ENCODE data around the gene RNLS.

The RNLS gene

DNA sequence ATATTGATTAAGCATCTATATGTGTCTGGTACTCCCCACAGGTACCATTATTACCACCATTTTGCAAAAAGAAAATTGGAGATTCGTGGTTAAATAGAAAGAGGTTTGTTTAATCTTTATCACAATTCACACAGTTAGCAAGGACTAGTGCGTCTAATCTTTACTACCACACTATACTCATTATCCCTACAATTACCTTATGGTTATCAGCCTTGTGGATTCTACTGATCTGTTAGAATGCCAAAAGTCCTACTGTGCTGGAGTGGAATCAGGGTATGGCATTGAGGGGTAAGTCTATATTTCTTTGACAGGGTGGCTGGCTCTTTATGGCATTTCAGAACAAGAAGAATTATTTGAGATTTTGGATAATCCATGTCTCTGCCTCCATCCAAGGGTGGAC is 156.1 kb downstream of the RNLS start:
- Histone ChIP-seq H3K4me1 (ENCODE audit: control insufficient read depth in 5 of 5, insufficient read depth in 5 of 5, low read length in 5 of 5) (peaks cover 0 to 15% (median 8%) of the 10 kb centered on the region in 5 donors), H3K36me3 (ENCODE audit: control insufficient read depth in 5 of 5, insufficient read depth in 5 of 5, low read length in 5 of 5) (no peaks in the 10 kb centered on the region), H3K9ac (ENCODE audit: low read length in 5 of 5) (no peak overlapping the region), H3K4me3 (ENCODE audit: low read depth in 1 of 5, low read length in 5 of 5) (no peak overlapping the region), H3K27me3 (ENCODE audit: control insufficient read depth in 5 of 5, insufficient read depth in 4 of 5, low read length in 5 of 5) (no peaks in the 10 kb centered on the region), H3K9me3 (ENCODE audit: control insufficient read depth in 5 of 5, low read length in 5 of 5) (no peaks in the 10 kb centered on the region), H3K27ac (ENCODE audit: low read depth, low read length) (no peak overlapping the region)

DNA sequence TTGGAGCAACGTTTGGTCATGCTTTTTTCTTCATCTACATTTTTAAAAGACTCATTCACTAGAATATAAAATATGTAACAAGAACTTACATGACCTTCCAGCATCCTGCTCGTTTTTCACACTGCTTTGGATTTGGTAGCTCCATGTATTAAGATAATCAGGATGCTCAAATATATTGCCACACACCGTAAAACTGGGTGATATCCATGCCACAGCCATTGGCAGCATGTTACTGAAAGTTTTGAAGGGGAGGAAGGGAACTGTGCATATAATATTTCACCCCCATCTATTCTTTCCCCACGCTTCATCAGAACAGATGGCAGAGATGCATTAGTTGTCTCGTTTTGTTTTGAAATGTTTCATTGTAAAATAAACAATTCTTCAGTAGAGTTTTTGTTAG is 158.2 kb downstream of the RNLS start:
- Histone ChIP-seq H3K4me3 (ENCODE audit: low read depth in 1 of 5, low read length in 5 of 5) (no peak overlapping the region), H3K27me3 (ENCODE audit: control insufficient read depth in 5 of 5, insufficient read depth in 4 of 5, low read length in 5 of 5) (no peaks in the 10 kb centered on the region), H3K4me1 (ENCODE audit: control insufficient read depth in 5 of 5, insufficient read depth in 5 of 5, low read length in 5 of 5) (peaks cover 0 to 15% (median 8%) of the 10 kb centered on the region in 5 donors), H3K36me3 (ENCODE audit: control insufficient read depth in 5 of 5, insufficient read depth in 5 of 5, low read length in 5 of 5) (no peaks in the 10 kb centered on the region), H3K9me3 (ENCODE audit: control insufficient read depth in 5 of 5, low read length in 5 of 5) (no peaks in the 10 kb centered on the region), H3K27ac (ENCODE audit: low read depth, low read length) (no peak overlapping the region), H3K9ac (ENCODE audit: low read length in 5 of 5) (no peak overlapping the region)

DNA sequence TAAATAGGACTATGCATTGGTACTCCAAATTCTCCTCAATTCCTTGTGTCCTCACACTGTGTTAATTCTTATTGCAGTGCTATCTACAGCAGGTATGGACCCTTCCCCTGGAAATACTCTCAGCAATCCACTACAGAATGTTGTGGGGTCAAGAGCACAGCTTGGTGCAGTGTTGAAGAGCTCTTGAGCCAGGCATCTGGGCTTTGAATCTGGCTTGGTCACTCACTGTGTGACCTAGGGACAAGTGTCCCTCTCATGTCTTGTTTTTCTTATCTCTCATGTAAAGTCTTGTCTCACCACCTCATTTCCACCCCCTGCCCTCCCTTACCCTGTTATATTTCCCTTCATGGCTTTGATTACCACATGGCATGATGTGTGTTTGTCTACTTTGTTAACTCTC is 159.4 kb downstream of the RNLS start:
- no peak overlapping the region for H3K9ac ChIP-seq (ENCODE audit: low read length in 5 of 5)
- H3K4me3 ChIP-seq (ENCODE audit: low read depth in 1 of 5, low read length in 5 of 5) = no peak overlapping the region
- no peaks in the 10 kb centered on the region for H3K36me3 ChIP-seq (ENCODE audit: control insufficient read depth in 5 of 5, insufficient read depth in 5 of 5, low read length in 5 of 5)
- peaks cover 0 to 12% (median 7%) of the 10 kb centered on the region in 5 donors for H3K4me1 ChIP-seq (ENCODE audit: control insufficient read depth in 5 of 5, insufficient read depth in 5 of 5, low read length in 5 of 5)
- H3K27me3 ChIP-seq (ENCODE audit: control insufficient read depth in 5 of 5, insufficient read depth in 4 of 5, low read length in 5 of 5) = no peaks in the 10 kb centered on the region
- H3K27ac ChIP-seq (ENCODE audit: low read depth, low read length) = no peak overlapping the region
- H3K9me3 ChIP-seq (ENCODE audit: control insufficient read depth in 5 of 5, low read length in 5 of 5) = no peaks in the 10 kb centered on the region

DNA sequence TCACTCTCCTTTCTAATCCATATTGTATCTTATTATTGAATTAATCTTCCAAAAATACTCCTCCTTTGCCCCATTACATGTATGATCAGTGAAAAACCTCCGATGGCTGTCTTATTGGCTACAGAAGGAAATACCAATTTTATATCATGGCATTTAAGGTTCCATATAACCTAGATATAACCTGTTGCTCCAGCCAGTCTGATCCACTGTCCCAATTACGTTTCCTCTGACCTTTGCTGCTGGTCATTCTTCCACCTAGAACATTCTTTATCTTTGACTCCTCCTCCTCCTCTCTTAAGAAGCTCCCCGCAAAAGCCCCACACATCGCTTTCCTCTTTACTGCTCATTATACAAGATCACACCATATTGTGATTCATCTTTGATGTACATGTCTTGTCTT is 161.5 kb downstream of the RNLS start:
- Histone ChIP-seq H3K9ac (ENCODE audit: low read length in 5 of 5) (no peak overlapping the region), H3K4me1 (ENCODE audit: control insufficient read depth in 5 of 5, insufficient read depth in 5 of 5, low read length in 5 of 5) (no peaks in the 10 kb centered on the region), H3K4me3 (ENCODE audit: low read depth in 1 of 5, low read length in 5 of 5) (no peak overlapping the region), H3K27me3 (ENCODE audit: control insufficient read depth in 5 of 5, insufficient read depth in 4 of 5, low read length in 5 of 5) (no peaks in the 10 kb centered on the region), H3K36me3 (ENCODE audit: control insufficient read depth in 5 of 5, insufficient read depth in 5 of 5, low read length in 5 of 5) (no peaks in the 10 kb centered on the region), H3K27ac (ENCODE audit: low read depth, low read length) (no peak overlapping the region), H3K9me3 (ENCODE audit: control insufficient read depth in 5 of 5, low read length in 5 of 5) (no peaks in the 10 kb centered on the region)

DNA sequence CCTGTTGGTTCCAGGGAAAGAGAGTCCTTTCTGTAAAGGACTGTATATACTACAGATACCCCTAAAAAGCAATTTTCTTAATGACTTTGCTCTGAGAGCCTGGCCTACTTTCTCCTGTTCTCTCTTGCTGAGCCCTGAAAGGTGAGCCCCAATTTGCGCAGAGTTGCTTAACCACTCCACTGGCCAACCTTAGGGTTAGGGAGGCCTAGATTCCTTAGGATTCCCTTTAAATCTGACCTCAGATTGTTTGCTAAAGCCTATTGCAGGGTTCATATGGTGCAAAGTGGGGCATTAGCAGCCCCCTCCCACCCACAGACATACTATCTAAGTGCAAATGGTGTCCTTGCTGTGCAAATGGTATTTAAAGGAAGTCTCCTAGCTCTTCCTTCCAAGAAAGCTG is 164.2 kb downstream of the RNLS start:
- Histone ChIP-seq H3K9ac (ENCODE audit: low read length in 5 of 5) (no peak overlapping the region), H3K4me3 (ENCODE audit: low read depth in 1 of 5, low read length in 5 of 5) (no peak overlapping the region), H3K9me3 (ENCODE audit: control insufficient read depth in 5 of 5, low read length in 5 of 5) (no peaks in the 10 kb centered on the region), H3K27ac (ENCODE audit: low read depth, low read length) (no peak overlapping the region), H3K36me3 (ENCODE audit: control insufficient read depth in 5 of 5, insufficient read depth in 5 of 5, low read length in 5 of 5) (no peaks in the 10 kb centered on the region), H3K27me3 (ENCODE audit: control insufficient read depth in 5 of 5, insufficient read depth in 4 of 5, low read length in 5 of 5) (no peaks in the 10 kb centered on the region), H3K4me1 (ENCODE audit: control insufficient read depth in 5 of 5, insufficient read depth in 5 of 5, low read length in 5 of 5) (no peaks in the 10 kb centered on the region)

DNA sequence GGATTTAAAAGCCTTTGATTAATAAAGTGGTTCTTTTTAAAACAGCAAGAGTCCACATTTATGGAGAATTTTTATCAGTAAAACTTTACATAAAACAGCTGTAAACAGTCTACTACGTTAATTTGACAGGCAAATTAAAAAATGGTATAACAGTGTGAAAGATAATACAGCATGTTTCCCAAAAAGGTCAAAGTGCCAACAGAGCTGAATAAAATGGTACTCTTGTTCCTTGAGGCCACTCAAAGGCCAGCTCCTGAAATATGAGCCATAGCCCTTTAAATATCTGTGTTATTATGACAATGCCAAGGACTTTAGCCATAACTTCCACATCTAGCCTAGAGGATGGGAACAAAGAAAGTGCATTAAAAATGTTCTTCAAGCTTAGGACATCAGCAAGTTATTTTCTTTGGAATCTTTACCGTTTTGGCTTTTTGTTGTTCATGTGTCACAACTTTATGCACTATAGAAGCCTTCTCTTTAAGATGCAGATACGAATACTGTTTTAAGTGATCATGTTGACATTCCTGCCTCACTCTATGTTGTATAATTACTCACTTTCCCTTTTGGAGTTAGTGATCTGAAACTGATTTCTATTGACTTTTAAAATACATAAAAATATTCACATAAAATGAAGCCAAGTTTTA is 165.6 kb downstream of the RNLS start:
- no peak overlapping the region for H3K27ac ChIP-seq (ENCODE audit: low read depth, low read length)
- no peaks in the 10 kb centered on the region for H3K4me1 ChIP-seq (ENCODE audit: control insufficient read depth in 5 of 5, insufficient read depth in 5 of 5, low read length in 5 of 5)
- no peak overlapping the region for H3K4me3 ChIP-seq (ENCODE audit: low read depth in 1 of 5, low read length in 5 of 5)
- H3K36me3 ChIP-seq (ENCODE audit: control insufficient read depth in 5 of 5, insufficient read depth in 5 of 5, low read length in 5 of 5) = no peaks in the 10 kb centered on the region
- no peaks in the 10 kb centered on the region for H3K9me3 ChIP-seq (ENCODE audit: control insufficient read depth in 5 of 5, low read length in 5 of 5)
- H3K9ac ChIP-seq (ENCODE audit: low read length in 5 of 5) = no peak overlapping the region
- H3K27me3 ChIP-seq (ENCODE audit: control insufficient read depth in 5 of 5, insufficient read depth in 4 of 5, low read length in 5 of 5) = no peaks in the 10 kb centered on the region

DNA sequence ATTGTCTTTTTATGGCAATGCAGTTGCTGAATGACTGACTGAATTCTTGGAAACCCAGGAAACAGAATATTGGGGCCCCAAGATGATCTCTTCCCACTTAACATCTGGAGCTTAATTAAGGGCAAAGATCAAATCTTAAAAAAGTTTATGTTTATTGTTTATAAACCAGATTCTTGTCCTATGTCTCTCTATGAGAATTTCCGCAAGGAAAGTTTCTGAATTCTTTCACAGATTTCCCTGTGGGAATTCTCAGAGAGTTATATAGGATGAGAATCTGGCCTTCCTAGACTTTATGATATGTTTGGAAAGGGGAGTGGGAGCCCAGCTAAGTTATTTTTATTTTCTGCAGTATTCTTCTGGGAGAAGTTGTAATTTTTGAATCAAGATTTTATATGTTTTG is 166.3 kb downstream of the RNLS start:
- Histone ChIP-seq H3K9me3 (ENCODE audit: control insufficient read depth in 5 of 5, low read length in 5 of 5) (no peaks in the 10 kb centered on the region), H3K4me1 (ENCODE audit: control insufficient read depth in 5 of 5, insufficient read depth in 5 of 5, low read length in 5 of 5) (no peaks in the 10 kb centered on the region), H3K9ac (ENCODE audit: low read length in 5 of 5) (no peak overlapping the region), H3K36me3 (ENCODE audit: control insufficient read depth in 5 of 5, insufficient read depth in 5 of 5, low read length in 5 of 5) (no peaks in the 10 kb centered on the region), H3K4me3 (ENCODE audit: low read depth in 1 of 5, low read length in 5 of 5) (no peak overlapping the region), H3K27me3 (ENCODE audit: control insufficient read depth in 5 of 5, insufficient read depth in 4 of 5, low read length in 5 of 5) (no peaks in the 10 kb centered on the region), H3K27ac (ENCODE audit: low read depth, low read length) (no peak overlapping the region)

DNA sequence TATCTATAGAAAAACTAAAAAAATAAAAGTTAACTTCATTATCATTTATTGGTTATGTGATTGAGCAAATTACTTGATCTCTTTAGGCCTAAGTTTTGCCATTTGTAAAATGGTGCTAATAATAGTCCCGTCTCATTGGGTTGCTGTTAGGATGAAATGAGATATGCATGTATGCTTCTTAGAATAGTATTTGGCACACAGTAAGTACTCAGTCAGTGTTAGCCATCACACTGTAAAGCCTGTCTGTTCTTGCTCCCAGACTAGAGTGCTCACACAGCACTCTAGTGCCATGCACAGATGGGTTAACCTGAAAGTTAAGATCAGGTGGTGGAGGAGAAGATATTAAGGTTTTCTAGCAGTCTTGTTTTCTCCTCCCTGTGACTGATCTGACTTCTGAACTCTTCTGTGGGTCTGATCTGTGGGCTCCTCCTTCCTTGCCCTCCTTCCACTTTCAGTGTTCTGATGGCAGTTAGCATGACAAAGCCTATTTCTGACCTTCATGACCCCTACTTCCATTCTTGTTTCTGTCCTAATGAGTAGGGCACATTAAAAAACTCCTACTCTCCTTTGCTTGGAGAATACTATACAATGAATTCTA is 167.5 kb downstream of the RNLS start:
- Histone ChIP-seq H3K4me3 (ENCODE audit: low read depth in 1 of 5, low read length in 5 of 5) (no peak overlapping the region), H3K9ac (ENCODE audit: low read length in 5 of 5) (no peak overlapping the region), H3K4me1 (ENCODE audit: control insufficient read depth in 5 of 5, insufficient read depth in 5 of 5, low read length in 5 of 5) (no peaks in the 10 kb centered on the region), H3K27me3 (ENCODE audit: control insufficient read depth in 5 of 5, insufficient read depth in 4 of 5, low read length in 5 of 5) (no peaks in the 10 kb centered on the region), H3K36me3 (ENCODE audit: control insufficient read depth in 5 of 5, insufficient read depth in 5 of 5, low read length in 5 of 5) (no peaks in the 10 kb centered on the region), H3K9me3 (ENCODE audit: control insufficient read depth in 5 of 5, low read length in 5 of 5) (no peaks in the 10 kb centered on the region), H3K27ac (ENCODE audit: low read depth, low read length) (no peak overlapping the region)

DNA sequence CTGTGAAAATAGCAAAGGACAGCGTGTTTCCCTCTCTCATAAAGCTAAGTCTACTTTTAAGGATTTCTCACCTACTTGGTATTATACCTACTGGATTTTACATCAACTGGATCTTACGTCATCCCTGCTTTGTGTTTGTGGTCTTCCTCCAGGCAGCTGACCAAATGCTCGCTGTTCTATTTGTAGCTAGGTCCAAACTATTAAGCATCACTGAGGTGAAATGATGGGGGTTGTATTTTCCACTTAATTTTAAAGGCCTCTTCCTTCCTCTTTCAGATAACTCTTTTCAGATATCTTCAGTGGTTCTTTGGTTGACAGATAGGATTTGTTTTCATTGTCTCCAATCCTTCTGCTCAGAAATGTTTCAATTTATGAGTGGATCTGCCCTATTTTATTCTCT is 169.7 kb downstream of the RNLS start:
- no peaks in the 10 kb centered on the region for H3K9me3 ChIP-seq (ENCODE audit: control insufficient read depth in 5 of 5, low read length in 5 of 5)
- H3K36me3 ChIP-seq (ENCODE audit: control insufficient read depth in 5 of 5, insufficient read depth in 5 of 5, low read length in 5 of 5) = no peaks in the 10 kb centered on the region

DNA sequence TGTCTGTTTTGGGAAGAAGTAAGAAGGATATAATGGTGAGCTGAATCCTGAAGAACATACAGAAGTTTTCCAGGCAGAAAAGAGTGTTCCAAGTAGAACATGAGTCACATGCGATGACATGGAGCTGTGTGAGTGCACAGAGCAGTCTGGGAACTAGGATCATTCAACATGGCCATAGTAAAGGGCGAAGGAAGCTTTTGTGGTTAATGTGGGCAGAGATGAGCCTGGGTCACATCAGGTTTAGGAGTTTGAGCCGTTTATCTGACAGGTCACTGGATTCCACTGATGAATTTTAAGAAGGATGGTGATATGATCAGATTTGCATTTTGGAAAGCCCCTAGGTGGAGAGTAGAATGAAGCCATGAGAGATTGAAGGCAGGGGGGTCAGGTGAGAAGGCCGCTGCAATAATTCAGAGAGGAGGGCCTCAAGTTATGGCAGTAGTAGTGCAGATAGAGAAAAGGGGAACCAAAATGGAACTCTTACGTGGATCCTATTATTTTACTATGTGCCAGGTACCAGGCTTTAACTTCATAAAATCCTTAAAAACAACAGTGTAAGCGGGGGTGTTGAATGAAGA is 171.3 kb downstream of the RNLS start:
- Histone ChIP-seq H3K9me3 (ENCODE audit: control insufficient read depth in 5 of 5, low read length in 5 of 5) (no peaks in the 10 kb centered on the region), H3K27me3 (ENCODE audit: control insufficient read depth in 5 of 5, insufficient read depth in 4 of 5, low read length in 5 of 5) (no peaks in the 10 kb centered on the region), H3K36me3 (ENCODE audit: control insufficient read depth in 5 of 5, insufficient read depth in 5 of 5, low read length in 5 of 5) (no peaks in the 10 kb centered on the region), H3K27ac (ENCODE audit: low read depth, low read length) (no peak overlapping the region), H3K9ac (ENCODE audit: low read length in 5 of 5) (no peak overlapping the region), H3K4me1 (ENCODE audit: control insufficient read depth in 5 of 5, insufficient read depth in 5 of 5, low read length in 5 of 5) (no peaks in the 10 kb centered on the region), H3K4me3 (ENCODE audit: low read depth in 1 of 5, low read length in 5 of 5) (no peak overlapping the region)

More for the DNA sequence above, 169.7 kb downstream of the RNLS start:
- H3K4me1 ChIP-seq (ENCODE audit: control insufficient read depth in 5 of 5, insufficient read depth in 5 of 5, low read length in 5 of 5) = no peaks in the 10 kb centered on the region
- H3K27me3 ChIP-seq (ENCODE audit: control insufficient read depth in 5 of 5, insufficient read depth in 4 of 5, low read length in 5 of 5) = no peaks in the 10 kb centered on the region
- no peak overlapping the region for H3K27ac ChIP-seq (ENCODE audit: low read depth, low read length)
- H3K4me3 ChIP-seq (ENCODE audit: low read depth in 1 of 5, low read length in 5 of 5) = no peak overlapping the region
- H3K9ac ChIP-seq (ENCODE audit: low read length in 5 of 5) = no peak overlapping the region
